GM12874 (cell line): ENCODE results near the gene WNT10A.

Experiments
- CTCF ChIP-seq: IDR thresholded peaks from 2 replicates; pipeline ENCODE4 v1.5.1; 2011; ENCODE audit warnings: low read depth, mild to moderate bottlenecking, control low read depth, low read length, moderate library complexity; ENCODE audit not compliant: insufficient read depth

Gene WNT10A

GRCh38 chr2:218908721-218909619, 28.3 kb downstream of the WNT10A start:
- TF ChIP-seq CTCF = no peak

- TF ChIP-seq CTCF = no peak
Observed at GRCh38 chr2:218910741-218911140, 30.1 kb downstream of the WNT10A start.

GRCh38 chr2:218920504-218920903, 39.9 kb downstream of the WNT10A start:
- no peak for TF ChIP-seq CTCF

DNA sequence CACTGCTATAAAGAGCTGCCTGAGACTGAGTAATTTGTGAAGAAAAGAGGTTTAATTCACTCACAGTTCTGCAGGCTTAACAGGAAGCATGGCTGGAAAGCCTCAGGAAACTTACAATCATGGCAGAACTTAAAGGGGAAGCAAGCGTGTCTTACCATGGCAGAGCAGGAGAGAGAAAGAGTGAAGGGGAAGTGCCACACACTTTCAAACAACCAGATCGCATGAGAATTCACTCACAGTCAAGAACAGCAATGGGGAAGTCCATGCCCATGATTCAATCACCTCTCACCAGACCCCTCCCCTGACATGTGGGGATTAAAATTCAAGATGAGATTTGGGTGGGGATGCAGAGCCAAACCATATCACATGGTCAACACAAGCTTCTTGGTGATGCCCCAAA, 44.1 kb downstream of the WNT10A start:
- TF ChIP-seq CTCF = no peak

- TF ChIP-seq CTCF = no peak
Observed at GRCh38 chr2:218925434-218925833, 44.8 kb downstream of the WNT10A start.

GRCh38 chr2:218927422-218927821, 46.8 kb downstream of the WNT10A start:
- no peak for TF ChIP-seq CTCF

DNA sequence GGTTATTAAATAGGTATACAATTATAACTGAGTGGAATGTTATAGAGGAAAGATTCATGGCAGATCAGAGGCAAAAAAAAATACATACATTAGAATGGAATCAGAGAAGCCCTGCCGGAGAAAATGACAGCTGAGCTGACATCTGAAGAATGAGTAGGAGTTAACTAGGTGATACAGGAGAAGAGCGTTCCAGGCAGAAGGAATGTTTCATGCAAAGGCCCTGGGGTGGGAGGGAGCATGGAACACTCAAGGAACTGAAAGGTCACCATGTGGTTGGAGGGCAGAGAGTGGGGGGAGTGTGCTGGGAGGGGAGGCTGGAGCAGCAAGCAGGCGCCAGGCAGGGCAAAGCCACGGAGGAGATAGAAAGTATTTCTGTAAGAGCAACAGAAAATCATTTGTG, 47.2 kb downstream of the WNT10A start:
- TF ChIP-seq CTCF = no peak
